Lung (tissue), 12 donors: ENCODE measurements around the gene DYNLT4. TPM values are rescaled to one million over a fixed set of nuclear protein-coding genes. Genes with fewer than 3 reads are reported as not detected.

Experiments
- ATAC-seq: fragments of 200-7000 bp; cut with Tn5 transposase; one replicate; pipeline ENCODE4 v1.9.1; 2020; ENCODE audit warnings: moderate number of reproducible peaks; ENCODE audit not compliant: insufficient read depth, low FRiP score
- DNase-seq, 3 donors: peaks; one replicate each; pipeline ENCODE4 v3.0.0-alpha.2; 2013 to 2017
- H3K27ac ChIP-seq, 2 donors: one replicate each; pipeline ENCODE4 v1.5.1; 2013; ENCODE audit warnings: mild to moderate bottlenecking in 2 of 2, moderate library complexity in 2 of 2, control low read depth in 1 of 2, inconsistent platforms in 1 of 2, low read depth in 1 of 2, low read length in 1 of 2
- H3K27me3 ChIP-seq, 3 donors: one replicate each; pipeline ENCODE4 v1.5.1; 2013; ENCODE audit warnings: low read length in 2 of 3; ENCODE audit not compliant: control insufficient read depth in 3 of 3, insufficient read depth in 3 of 3
- H3K36me3 ChIP-seq, 4 donors: one replicate each; pipeline ENCODE4 v1.5.1; 2013; ENCODE audit warnings: low read length in 4 of 4, mild to moderate bottlenecking in 1 of 4, moderate library complexity in 1 of 4; ENCODE audit not compliant: control insufficient read depth in 4 of 4, insufficient read depth in 4 of 4
- H3K4me1 ChIP-seq, 5 donors: one replicate each; pipeline ENCODE4 v1.5.1; 2013; ENCODE audit warnings: low read length in 5 of 5, mild to moderate bottlenecking in 2 of 5, moderate library complexity in 1 of 5; ENCODE audit not compliant: control insufficient read depth in 5 of 5, insufficient read depth in 5 of 5
- H3K4me3 ChIP-seq: one replicate; pipeline ENCODE4 v1.5.1; 2013; ENCODE audit warnings: mild to moderate bottlenecking, control low read depth, moderate library complexity
- H3K9ac ChIP-seq, 2 donors: one replicate each; pipeline ENCODE4 v1.5.1; 2013; ENCODE audit warnings: low read length in 2 of 2, control low read depth in 1 of 2; ENCODE audit not compliant: insufficient read depth in 1 of 2
- H3K9me3 ChIP-seq, 4 donors: one replicate each; pipeline ENCODE4 v1.5.1; 2013; ENCODE audit warnings: low read length in 3 of 4, mild to moderate bottlenecking in 1 of 4, moderate library complexity in 1 of 4; ENCODE audit not compliant: control insufficient read depth in 4 of 4, insufficient read depth in 3 of 4
- WGBS, 2 donors: extraction: QIAGEN DNeasy Blood & Tissue Kit; methylation state at CpG; one replicate each; pipeline ENCODE4 v1.1.7; 2013; 5-methylcytosine and 5-hydroxymethylcytosine counted together
- polyA plus RNA-seq, 2 donors: library from polyadenylated mRNA; stranded (reverse); fragments of 200-250 nt; gene quantifications; one replicate each; pipeline ENCODE4 v1.2.1, GENCODE V29; 2013
- total RNA-seq, 2 donors: library from RNA; depleted of rRNA in 1 of 2; stranded (reverse); fragments of >200 nt in 1 of 2; gene quantifications; one replicate each; pipeline ENCODE4 v1.2.1, GENCODE V29; 2014 to 2021
- TF ChIP-seq, protein P1 (sequence below): IDR thresholded peaks from 2 replicates; pipeline ENCODE4 v1.5.1; 2012; ENCODE audit warnings: mild to moderate bottlenecking; ENCODE audit errors: control extremely low read depth, extremely low read depth
- donor health status: control.
- donor health status: control.
- donor health status: Bipolar disorder and iron deficiency.
- donor health status: healthy.
- donor health status: DM: yes; HTN: yes; CAD: no.

The DYNLT4 gene
- total and polyA plus RNA-seq, 4 donors: 1.7 to 13.0 (median 4.2) TPM

DNA sequence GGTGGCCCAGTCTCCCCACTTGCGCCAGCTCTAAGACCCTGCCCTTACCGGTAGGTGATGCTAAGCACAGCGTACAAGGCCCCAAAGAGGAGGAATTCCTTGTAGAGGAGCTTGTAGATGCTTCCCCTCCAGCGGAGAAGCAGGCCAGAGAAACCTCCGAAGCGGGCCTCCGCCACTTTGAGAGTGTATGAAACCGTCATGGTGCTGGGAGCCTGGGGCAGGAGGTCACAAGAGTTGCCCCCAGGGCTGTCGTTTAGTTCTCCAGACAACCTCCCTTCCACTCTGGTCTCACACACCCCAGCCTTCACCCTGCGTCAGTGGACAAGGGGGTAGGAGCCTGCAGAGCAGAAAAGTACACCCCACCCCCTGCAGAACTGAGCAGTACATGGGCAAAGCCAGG is 19.6 kb downstream of the DYNLT4 start:
- Histone ChIP-seq H3K4me1 (peaks cover 5 to 30% (median 8%) of the 10 kb centered on the region in 5 donors), H3K9ac (no peak overlapping the region), H3K27ac (peak overlapping the region in 1 of 2 donors; percentile 36), H3K36me3 (no peaks in the 10 kb centered on the region), H3K27me3 (no peaks in the 10 kb centered on the region), H3K4me3 (no peak overlapping the region), H3K9me3 (no peaks in the 10 kb centered on the region)
- DNase-seq (no peak), ATAC-seq (no peak)
- 96% methylated on average over 10 of the region's 10 CpGs for WGBS, 2 donors
- TF ChIP-seq, protein P1, sequence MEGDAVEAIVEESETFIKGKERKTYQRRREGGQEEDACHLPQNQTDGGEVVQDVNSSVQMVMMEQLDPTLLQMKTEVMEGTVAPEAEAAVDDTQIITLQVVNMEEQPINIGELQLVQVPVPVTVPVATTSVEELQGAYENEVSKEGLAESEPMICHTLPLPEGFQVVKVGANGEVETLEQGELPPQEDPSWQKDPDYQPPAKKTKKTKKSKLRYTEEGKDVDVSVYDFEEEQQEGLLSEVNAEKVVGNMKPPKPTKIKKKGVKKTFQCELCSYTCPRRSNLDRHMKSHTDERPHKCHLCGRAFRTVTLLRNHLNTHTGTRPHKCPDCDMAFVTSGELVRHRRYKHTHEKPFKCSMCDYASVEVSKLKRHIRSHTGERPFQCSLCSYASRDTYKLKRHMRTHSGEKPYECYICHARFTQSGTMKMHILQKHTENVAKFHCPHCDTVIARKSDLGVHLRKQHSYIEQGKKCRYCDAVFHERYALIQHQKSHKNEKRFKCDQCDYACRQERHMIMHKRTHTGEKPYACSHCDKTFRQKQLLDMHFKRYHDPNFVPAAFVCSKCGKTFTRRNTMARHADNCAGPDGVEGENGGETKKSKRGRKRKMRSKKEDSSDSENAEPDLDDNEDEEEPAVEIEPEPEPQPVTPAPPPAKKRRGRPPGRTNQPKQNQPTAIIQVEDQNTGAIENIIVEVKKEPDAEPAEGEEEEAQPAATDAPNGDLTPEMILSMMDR: no peak

DNA sequence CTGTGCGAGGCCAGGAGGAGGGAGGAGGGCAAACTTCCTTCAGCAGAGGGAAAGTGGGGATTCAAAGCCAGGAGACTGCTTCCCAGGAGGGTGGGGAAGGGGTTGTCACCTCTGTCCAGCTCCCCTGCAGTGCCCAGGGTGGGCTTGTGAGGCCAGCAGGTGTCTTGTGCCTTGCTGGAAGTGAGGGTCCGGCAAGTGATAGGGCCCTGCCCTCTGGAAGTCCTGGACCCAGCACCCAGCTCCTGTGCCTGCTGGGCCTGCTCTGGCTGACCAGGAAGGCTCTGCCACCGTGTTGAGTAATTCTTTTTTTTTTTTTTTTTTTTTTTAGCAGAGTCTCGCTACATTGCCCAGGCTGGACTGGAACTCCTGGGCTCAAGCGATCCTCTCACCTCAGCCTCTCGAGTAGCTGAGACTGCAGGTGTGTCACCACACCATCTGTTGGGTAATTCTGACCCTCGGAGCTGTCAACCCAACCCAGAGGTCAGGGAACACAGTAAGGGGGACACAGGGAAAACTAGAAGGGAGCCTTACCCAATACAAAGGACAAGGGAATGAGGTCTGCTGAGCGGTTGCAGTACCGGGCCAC is 20.2 kb downstream of the DYNLT4 start:
- Histone ChIP-seq H3K9me3 (no peaks in the 10 kb centered on the region), H3K9ac (no peak overlapping the region), H3K27me3 (no peaks in the 10 kb centered on the region), H3K27ac (peak overlapping the region in 1 of 2 donors; percentile 66), H3K36me3 (no peaks in the 10 kb centered on the region), H3K4me3 (no peak overlapping the region), H3K4me1 (peaks cover 5 to 30% (median 8%) of the 10 kb centered on the region in 5 donors)
- TF ChIP-seq, protein P1: no peak
- WGBS, 2 donors: 75 to 81% methylated on average over 9 of the region's 9 CpGs
- ATAC-seq (no peak), DNase-seq (no peak)

DNA sequence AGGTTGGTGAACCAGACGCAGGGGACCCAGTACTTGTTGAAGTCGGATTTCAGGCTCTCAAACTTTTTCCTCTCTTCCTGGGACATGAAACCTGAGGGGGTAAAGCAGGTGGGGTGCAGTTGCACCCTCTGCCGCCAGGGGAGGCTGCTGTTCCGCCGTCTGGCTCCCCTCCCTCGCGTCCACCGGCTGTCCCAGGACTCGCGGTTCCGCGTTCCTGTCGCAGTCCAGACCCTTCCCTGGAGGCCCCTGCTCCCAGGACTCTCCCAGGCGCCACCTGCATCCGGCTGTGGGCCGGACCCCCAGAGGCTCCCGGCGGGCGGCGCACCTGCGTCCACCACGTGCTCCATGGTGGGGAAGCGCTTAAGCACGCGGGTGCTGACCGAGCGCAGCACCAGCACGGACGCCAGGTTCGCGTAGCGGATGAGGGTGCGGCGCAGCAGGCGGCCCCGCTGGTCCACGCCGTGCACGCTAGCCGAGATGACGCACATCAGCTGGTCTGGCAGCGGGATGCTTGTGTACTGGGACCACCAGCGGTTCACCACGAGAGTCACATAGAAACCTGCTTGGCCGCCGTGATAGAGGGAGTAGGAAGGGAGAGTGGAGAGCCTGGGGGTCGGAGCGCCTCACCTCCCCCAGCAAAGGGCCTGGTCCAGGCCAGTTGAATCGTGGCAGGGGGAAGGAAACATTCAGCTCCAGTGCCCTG is 20.9 kb downstream of the DYNLT4 start:
- Histone ChIP-seq H3K36me3 (peaks cover 0 to 2% (median 0%) of the 10 kb centered on the region in 4 donors), H3K9ac (no peak overlapping the region), H3K27ac (peak overlapping the region in 1 of 2 donors; percentile 66), H3K27me3 (no peaks in the 10 kb centered on the region), H3K4me3 (no peak overlapping the region), H3K4me1 (peaks cover 5 to 30% (median 8%) of the 10 kb centered on the region in 5 donors), H3K9me3 (no peaks in the 10 kb centered on the region)
- 4 to 7% methylated on average over 49 of the region's 49 CpGs for WGBS, 2 donors
- ATAC-seq: peak; percentile 68
- peak; percentile 64 to 78 (median 78) for DNase-seq
- TF ChIP-seq, protein P1: peak; percentile 89
